PC-9 (cell line): ENCODE results near the gene USP24. TPM values are rescaled to one million over a fixed set of nuclear protein-coding genes. Genes with fewer than 3 reads are reported as not detected.

Source experiments
- BruUV-seq: library from RNA; stranded (reverse); fragments of 400-500 nt; replicated peaks from 2 replicates; lab custom pipeline; 2021; lab: Mats Ljungman, UMichigan
- CTCF ChIA-PET: fragments of 300-600 bp; sonication (Branson Sonifier 250); formaldehyde crosslinking; loops from one replicate; lab custom pipeline; 2022; ENCODE audit warnings: antibody characterized with exemption; lab: Charles Lee
- POLR2A ChIA-PET: fragments of 300-600 bp; sonication (Branson Sonifier 250); formaldehyde crosslinking; loops from one replicate; lab custom pipeline; 2022; ENCODE audit warnings: antibody characterized with exemption; ENCODE audit not compliant: unreplicated experiment; lab: Charles Lee
- DNase-seq, 2 experiments: peaks; one replicate each; pipeline versions ENCODE4 v3.0.0 to v3.0.0-alpha.2; 2015 to 2022; ENCODE audit warnings: mixed read lengths in 1 of 2
- H2AFZ ChIP-seq: fragments of 200-600 bp; sonication (generic); 2 replicates; pipeline ENCODE4 v1.8.1; 2017; ENCODE audit warnings: antibody characterized with exemption
- H3F3A ChIP-seq: fragments of 200-600 bp; sonication (generic); 2 replicates; pipeline ENCODE4 v1.8.1; 2017; ENCODE audit warnings: antibody characterized with exemption, mild to moderate bottlenecking, low read depth; ENCODE audit not compliant: insufficient read depth
- H3K27ac ChIP-seq: fragments of 200-600 bp; sonication (generic); 2 replicates; pipeline ENCODE4 v1.6.1; 2016; ENCODE audit warnings: mixed run types
- H3K27me3 ChIP-seq: fragments of 200-600 bp; sonication (generic); 2 replicates; pipeline ENCODE4 v1.6.1; 2016; ENCODE audit warnings: low read depth, mixed run types; ENCODE audit not compliant: insufficient read depth
- H3K36me3 ChIP-seq: fragments of 200-600 bp; sonication (generic); 2 replicates; pipeline ENCODE4 v1.6.1; 2016; ENCODE audit warnings: low read depth, mixed run types
- H3K4me1 ChIP-seq: fragments of 200-600 bp; sonication (generic); replicated peaks from 2 replicates; pipeline ENCODE4 v1.6.1; 2016; ENCODE audit warnings: mixed run types; ENCODE audit not compliant: insufficient read depth
- H3K4me2 ChIP-seq: fragments of 200-600 bp; sonication (generic); 2 replicates; pipeline ENCODE4 v1.6.1; 2017; ENCODE audit warnings: mixed run types
- H3K4me3 ChIP-seq: fragments of 200-600 bp; sonication (generic); 2 replicates; pipeline ENCODE4 v1.6.1; 2016; ENCODE audit warnings: mixed run types
- H3K79me2 ChIP-seq: fragments of 200-600 bp; sonication (generic); 2 replicates; pipeline ENCODE4 v1.6.1; 2017; ENCODE audit warnings: low read depth, mixed run types
- H3K9me2 ChIP-seq: fragments of 200-600 bp; sonication (generic); 2 replicates; pipeline ENCODE4 v1.8.1; 2017; ENCODE audit warnings: mild to moderate bottlenecking; ENCODE audit not compliant: insufficient read depth
- H3K9me3 ChIP-seq: fragments of 200-600 bp; sonication (generic); 2 replicates; pipeline ENCODE4 v1.8.1; 2016; ENCODE audit warnings: low read depth; ENCODE audit not compliant: insufficient read depth
- H4K20me1 ChIP-seq: fragments of 200-600 bp; sonication (generic); 2 replicates; pipeline ENCODE4 v1.8.1; 2017; ENCODE audit not compliant: insufficient read depth
- EZH2 ChIP-seq: fragments of 200-600 bp; sonication (generic); IDR thresholded peaks from 2 replicates; pipeline ENCODE4 v1.8.0; 2017; ENCODE audit warnings: antibody characterized with exemption, low read depth
- intact Hi-C: fragments of 100-400 bp; cut with micrococcal nuclease; formaldehyde crosslinking; loops from one replicate; pipeline ENCODE4 v1.10.0; 2022; ENCODE audit not compliant: unreplicated experiment
- total RNA-seq: library from RNA; stranded (reverse); gene quantifications from 2 replicates; pipeline ENCODE4 v1.2.3, GENCODE V29; 2021
- TF ChIP-seq, protein P1 (sequence below): fragments of 200-600 bp; sonication (generic); conservative IDR thresholded peaks from 2 replicates; pipeline ENCODE4 v1.6.1; 2017; ENCODE audit warnings: mixed run types, antibody characterized with exemption, mild to moderate bottlenecking, moderate library complexity

USP24 gene
- total RNA-seq, 1 experiment from 2014 or later, result 61.0 TPM

DNA sequence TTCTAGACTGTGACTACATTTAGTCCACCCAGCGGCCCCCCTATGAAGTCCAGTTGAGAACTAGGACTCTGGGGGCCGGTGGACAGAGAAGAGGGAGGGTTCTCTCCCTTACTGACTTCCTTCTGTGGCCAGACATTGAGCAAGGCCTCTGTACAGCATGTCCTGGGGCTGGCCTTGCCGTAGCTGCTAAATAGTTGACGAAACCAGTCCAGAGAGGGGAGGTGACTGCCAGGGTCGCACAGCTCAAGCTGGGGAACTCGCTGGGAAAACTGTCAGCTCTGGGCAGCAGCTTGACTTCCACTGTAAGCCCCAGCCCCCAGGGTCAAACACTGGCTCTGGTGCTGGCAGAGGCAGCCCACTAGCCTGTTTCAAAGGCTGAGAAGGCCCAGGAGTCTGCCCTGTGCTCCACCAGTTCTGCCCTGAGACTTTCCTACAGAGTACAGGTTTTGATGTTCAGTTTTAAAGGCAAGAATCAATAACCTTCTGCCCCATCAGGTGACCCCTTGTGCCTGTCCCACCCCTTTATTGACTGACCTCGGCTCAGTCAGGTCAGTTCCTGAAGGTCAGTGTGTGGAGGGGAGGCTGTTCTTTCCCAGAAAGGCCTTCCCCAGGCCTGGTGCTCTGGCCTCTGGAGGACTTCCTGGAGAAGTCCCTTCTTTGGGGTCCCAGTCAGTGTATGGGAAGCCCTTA lies 161.8 kb downstream of the USP24 start:
- H3K27me3 ChIP-seq, result no peaks in the 10 kb centered on the region
- H3K36me3 ChIP-seq, result no peaks in the 10 kb centered on the region
- H3F3A ChIP-seq, result no peaks in the 10 kb centered on the region
- H3K4me2 ChIP-seq, result no peak overlapping the region
- H3K9me2 ChIP-seq, result no peaks in the 10 kb centered on the region
- H3K79me2 ChIP-seq, result no peaks in the 10 kb centered on the region
- H3K9me3 ChIP-seq, result no peaks in the 10 kb centered on the region
- H3K4me3 ChIP-seq, result no peak overlapping the region
- intact Hi-C loops, result no loop called here
- no peaks in the 10 kb centered on the region for H4K20me1 ChIP-seq
- no peak for TF ChIP-seq EZH2
- TF ChIP-seq, protein P1, sequence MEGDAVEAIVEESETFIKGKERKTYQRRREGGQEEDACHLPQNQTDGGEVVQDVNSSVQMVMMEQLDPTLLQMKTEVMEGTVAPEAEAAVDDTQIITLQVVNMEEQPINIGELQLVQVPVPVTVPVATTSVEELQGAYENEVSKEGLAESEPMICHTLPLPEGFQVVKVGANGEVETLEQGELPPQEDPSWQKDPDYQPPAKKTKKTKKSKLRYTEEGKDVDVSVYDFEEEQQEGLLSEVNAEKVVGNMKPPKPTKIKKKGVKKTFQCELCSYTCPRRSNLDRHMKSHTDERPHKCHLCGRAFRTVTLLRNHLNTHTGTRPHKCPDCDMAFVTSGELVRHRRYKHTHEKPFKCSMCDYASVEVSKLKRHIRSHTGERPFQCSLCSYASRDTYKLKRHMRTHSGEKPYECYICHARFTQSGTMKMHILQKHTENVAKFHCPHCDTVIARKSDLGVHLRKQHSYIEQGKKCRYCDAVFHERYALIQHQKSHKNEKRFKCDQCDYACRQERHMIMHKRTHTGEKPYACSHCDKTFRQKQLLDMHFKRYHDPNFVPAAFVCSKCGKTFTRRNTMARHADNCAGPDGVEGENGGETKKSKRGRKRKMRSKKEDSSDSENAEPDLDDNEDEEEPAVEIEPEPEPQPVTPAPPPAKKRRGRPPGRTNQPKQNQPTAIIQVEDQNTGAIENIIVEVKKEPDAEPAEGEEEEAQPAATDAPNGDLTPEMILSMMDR, result no peak
- DNase-seq, result no peak
- no TSS peak for BruUV-seq
- no peak overlapping the region for H2AFZ ChIP-seq
- H3K4me1 ChIP-seq, result no peaks in the 10 kb centered on the region
- ChIA-PET POLR2A (no interaction called here), CTCF (no interaction called here)
- no peak overlapping the region for H3K27ac ChIP-seq

DNA sequence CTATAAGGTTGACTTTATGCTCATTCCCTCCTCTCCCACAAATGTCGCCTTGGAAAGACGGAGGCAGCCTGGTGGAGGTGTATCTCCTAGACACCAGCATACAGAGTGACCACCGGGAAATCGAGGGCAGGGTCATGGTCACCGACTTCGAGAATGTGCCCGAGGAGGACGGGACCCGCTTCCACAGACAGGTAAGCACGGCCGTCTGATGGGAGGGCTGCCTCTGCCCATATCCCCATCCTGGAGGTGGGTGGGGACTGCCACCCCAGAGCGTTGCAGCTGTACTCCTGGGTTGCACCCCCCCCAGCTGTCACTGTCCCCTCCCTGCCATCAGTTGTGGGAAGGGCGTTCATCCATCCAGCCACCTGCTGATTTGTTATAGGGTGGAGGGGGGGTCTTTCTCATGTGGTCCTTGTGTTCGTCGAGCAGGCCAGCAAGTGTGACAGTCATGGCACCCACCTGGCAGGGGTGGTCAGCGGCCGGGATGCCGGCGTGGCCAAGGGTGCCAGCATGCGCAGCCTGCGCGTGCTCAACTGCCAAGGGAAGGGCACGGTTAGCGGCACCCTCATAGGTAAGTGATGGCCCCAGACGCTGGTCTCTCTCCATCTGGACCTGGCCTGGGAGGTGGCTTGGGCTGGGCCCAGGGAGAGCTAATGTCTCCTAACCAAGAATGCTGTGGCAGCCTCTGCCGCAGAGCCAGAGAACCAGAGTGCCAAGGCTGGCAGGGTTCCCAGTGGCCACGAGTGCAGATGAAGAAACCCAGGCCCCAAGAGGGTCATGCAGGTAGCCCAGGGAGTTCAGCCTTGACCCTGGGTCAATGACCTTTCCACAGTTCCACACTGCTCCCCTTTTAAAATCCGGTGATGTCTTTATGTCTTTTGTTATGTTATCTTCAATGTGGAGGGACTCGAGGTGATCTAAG lies 162.7 kb downstream of the USP24 start:
- CTCF ChIA-PET, result no interaction called here
- Histone ChIP-seq H3F3A (no peaks in the 10 kb centered on the region), H3K79me2 (no peaks in the 10 kb centered on the region)

DNA sequence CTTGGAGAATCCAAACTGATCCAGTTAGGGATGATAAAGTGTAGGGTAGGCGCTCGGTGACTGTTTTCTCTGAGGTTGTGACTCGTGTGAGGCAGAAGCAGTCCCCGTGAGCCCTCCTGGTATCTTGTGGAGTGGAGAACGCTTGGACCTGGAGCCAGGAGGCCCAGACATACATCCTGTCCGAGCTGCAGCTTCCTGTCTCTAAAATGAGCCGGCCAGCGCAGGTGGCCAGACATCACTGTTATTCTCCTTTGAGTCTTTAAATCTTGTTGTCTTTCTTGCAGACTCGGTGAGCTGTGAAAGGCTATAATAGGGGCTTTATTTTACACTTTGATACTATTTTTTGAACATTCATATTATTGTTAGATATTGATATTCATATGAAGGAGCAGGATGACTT lies 163.5 kb downstream of the USP24 start:
- H3K9me2 ChIP-seq, result no peaks in the 10 kb centered on the region
- no peaks in the 10 kb centered on the region for H3K79me2 ChIP-seq
- H2AFZ ChIP-seq, result no peak overlapping the region
- no peaks in the 10 kb centered on the region for H3F3A ChIP-seq
- no peaks in the 10 kb centered on the region for H4K20me1 ChIP-seq
- intact Hi-C loops, result no loop called here
- TF ChIP-seq EZH2, result no peak
- H3K4me3 ChIP-seq, result no peak overlapping the region
- H3K4me1 ChIP-seq, result no peaks in the 10 kb centered on the region
- no peaks in the 10 kb centered on the region for H3K27me3 ChIP-seq
- ChIA-PET POLR2A (no interaction called here), CTCF (no interaction called here)
- no peaks in the 10 kb centered on the region; the same call in 1 of the 2 replicates for H3K36me3 ChIP-seq
- H3K27ac ChIP-seq, result no peak overlapping the region
- no peaks in the 10 kb centered on the region for H3K9me3 ChIP-seq
- no TSS peak for BruUV-seq
- no peak for DNase-seq
- H3K4me2 ChIP-seq, result no peak overlapping the region

More for the DNA sequence above, 162.7 kb downstream of the USP24 start:
- no peaks in the 10 kb centered on the region for H3K4me1 ChIP-seq
- BruUV-seq, result no TSS peak
- no peaks in the 10 kb centered on the region for H3K27me3 ChIP-seq
- intact Hi-C loops, result no loop called here
- TF ChIP-seq, protein P1, result no peak
- H2AFZ ChIP-seq, result no peak overlapping the region
- no peak for DNase-seq
- no peaks in the 10 kb centered on the region for H4K20me1 ChIP-seq
- no peaks in the 10 kb centered on the region for H3K36me3 ChIP-seq
- no peak overlapping the region for H3K4me2 ChIP-seq
- H3K27ac ChIP-seq, result no peak overlapping the region
- H3K9me3 ChIP-seq, result no peaks in the 10 kb centered on the region
- no peaks in the 10 kb centered on the region for H3K9me2 ChIP-seq
- POLR2A ChIA-PET, result no interaction called here
- no peak overlapping the region for H3K4me3 ChIP-seq
